IPS-11a (cell line): Measurements from ENCODE around the gene TRIM37.
"Not testable (repeated sequence)": the region's sequence is repeated elsewhere in the genome, so short reads cannot be mapped to it uniquely, and the experiment has no call there.

Source experiments
- H3K4me3 ChIP-seq: one replicate; pipeline ENCODE4 v1.5.1; 2013; ENCODE audit warnings: low read depth, low read length, control low read depth

TRIM37 gene

GRCh38 chr17:59110973-59111372, 4.3 kb upstream of the TRIM37 start:
- no peak overlapping the region for H3K4me3 ChIP-seq

DNA sequence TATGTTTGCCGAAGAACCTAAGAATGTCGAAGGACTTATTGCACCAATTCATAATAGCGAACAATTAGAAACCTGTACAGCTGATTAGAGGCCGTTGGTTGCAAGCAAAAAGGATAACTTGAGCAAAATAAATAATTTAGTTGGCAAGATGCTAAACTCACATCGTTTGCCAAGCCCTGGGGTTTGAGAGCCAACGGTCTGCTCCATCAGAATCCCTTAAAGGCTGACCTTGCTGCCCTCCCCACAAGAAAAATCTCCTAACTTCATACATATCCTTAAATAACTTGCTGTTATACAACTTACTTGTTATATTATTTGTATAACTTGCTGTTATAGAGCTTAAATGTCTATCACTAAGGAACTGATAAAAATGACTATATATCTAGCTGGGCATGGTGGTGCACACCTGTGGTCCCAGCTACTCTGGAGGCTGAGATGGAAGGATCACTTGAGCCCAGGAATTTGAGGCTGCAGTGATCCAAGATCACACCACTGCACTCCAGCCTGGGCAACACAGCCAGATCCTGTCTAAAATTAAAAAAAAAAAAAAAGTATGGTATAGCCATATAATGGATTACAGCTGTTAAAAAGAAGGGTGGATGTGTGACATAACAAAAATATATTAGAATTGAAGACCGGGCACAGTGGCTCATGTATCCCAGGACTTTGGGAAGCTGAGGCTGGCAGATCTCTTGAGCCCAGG, 1.9 kb upstream of the TRIM37 start:
- no peak overlapping the region for H3K4me3 ChIP-seq

DNA sequence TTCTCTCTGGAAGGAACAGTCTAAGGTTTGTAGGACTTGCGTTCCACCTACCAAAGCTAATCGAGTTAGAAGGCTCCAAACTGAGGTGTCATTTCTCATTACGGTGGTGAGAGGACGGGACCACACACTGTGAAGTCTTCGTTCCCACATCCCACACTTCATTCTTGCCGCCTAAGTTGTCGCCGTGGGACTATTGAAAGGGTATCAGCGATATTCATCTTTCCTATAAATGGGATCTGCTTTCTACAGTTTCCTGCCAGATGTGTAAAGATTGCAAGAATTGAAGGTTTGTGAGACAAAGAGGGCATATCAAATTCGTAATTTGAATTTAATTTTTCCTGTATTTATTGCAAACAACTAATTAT, 608 bp upstream of the TRIM37 start:
- H3K4me3 ChIP-seq: peak overlapping the region; percentile 52

- H3K4me3 ChIP-seq: peak overlapping the region; percentile 91
Measured at GRCh38 chr17:59105852-59106462, 723 bp downstream of the TRIM37 start.

- no peak overlapping the region for H3K4me3 ChIP-seq
Measured at GRCh38 chr17:59101178-59101577, 5.5 kb downstream of the TRIM37 start.

GRCh38 chr17:59097876-59098275, 8.8 kb downstream of the TRIM37 start:
- H3K4me3 ChIP-seq: no peak overlapping the region

DNA sequence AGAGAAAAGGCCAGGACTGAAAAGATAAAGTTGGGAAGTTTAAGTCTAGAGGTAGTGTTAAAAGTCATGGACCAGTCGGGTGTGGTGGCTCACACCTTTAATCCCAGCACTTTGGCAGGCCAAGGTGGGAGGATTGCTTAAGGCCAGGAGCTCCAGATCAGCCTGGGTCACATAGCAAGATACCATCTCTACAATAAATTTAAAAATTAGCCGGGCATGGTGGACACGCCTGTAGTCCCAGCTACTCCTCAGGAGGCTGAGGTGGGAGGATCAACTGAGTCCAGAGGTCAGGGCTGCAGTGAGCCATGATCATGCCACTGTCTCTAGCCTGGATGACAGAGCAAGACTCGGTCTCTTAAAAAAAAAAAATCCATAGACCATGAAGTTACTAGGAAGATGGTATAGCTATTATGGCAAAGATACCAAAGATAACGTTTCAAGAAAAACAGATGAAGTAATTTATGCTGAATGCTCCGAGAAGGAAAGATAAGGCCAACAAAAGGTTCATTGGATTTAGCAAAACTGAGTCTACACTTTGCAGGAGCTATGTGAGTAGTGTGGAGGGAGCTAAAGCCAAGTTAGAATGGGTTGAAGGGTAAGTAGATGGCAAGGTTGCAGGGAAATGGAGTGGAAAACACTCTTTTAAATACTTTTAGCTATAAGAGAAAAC, 11.7 kb downstream of the TRIM37 start:
- no peak overlapping the region for H3K4me3 ChIP-seq

DNA sequence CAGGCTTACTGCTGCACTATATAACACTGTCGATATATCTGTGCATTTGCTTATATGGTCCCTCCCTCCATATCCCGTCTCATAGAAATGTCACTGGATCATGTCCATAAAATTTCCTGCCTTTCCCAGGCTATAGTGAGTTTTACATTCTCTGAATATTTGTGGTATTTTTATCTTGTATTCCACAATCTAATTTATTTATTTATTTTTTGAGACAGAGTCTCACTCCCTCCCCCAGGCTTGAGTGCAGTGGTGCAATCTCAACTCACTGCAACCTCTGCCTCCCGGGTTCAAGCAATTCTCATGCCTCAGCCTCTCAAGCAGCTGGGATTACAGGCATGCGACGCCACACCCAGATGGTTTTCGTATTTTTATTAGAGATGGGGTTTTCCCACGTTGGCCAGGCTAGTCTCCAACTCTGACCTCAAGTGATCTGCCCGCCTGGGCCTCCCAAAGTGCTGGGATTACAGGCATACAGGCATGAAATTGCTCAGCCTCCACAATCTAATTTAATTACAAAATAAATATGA, 12.9 kb downstream of the TRIM37 start:
- no peak overlapping the region for H3K4me3 ChIP-seq

- H3K4me3 ChIP-seq: no peak overlapping the region
Measured at GRCh38 chr17:59093145-59093701, 13.5 kb downstream of the TRIM37 start.

DNA sequence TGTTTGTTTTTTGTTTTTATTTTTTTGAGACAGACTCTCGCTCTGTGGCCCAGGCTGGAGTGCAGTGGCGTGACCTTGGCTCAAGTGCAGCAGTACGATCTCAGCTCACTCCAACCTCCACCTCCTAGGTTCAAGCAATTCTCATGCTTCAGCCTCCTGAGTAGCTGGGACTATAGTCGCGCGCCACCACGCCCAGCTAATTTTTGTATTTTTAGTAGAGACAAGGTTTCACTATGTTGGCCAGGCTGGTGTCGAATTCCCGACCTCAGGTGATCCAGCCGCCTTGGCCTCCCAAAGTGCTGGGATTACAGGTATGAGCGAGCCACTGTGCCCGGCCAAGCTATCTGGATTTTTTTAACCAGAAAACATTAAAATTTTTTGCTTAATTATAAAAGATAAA, 16.1 kb downstream of the TRIM37 start:
- not testable (repeated sequence) for H3K4me3 ChIP-seq

GRCh38 chr17:59084154-59084553, 22.5 kb downstream of the TRIM37 start:
- no peak overlapping the region for H3K4me3 ChIP-seq

DNA sequence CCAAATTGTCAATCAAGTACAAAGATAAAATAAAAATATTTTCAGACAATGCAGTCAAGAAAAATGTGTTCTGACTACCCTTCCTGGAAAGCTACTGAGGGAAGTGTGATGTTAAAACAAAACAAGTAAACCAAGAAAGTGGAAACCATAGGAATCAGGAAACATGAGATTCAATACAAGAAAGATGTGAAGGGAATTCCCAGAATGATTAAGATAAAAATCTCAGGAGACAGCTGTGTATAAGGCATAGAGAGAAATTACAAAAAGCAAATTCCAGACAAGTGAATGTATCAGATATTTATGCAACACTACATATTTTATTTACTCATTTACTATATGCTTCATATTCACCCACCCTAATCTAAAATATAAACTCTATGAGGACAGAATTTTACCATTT, 32.2 kb downstream of the TRIM37 start:
- H3K4me3 ChIP-seq: no peak overlapping the region

- H3K4me3 ChIP-seq: no peak overlapping the region
Measured at GRCh38 chr17:59073972-59074371, 32.7 kb downstream of the TRIM37 start.

GRCh38 chr17:59069856-59070255, 36.8 kb downstream of the TRIM37 start:
- H3K4me3 ChIP-seq: no peak overlapping the region

- no peak overlapping the region for H3K4me3 ChIP-seq
Measured at GRCh38 chr17:59067756-59068155, 38.9 kb downstream of the TRIM37 start.

DNA sequence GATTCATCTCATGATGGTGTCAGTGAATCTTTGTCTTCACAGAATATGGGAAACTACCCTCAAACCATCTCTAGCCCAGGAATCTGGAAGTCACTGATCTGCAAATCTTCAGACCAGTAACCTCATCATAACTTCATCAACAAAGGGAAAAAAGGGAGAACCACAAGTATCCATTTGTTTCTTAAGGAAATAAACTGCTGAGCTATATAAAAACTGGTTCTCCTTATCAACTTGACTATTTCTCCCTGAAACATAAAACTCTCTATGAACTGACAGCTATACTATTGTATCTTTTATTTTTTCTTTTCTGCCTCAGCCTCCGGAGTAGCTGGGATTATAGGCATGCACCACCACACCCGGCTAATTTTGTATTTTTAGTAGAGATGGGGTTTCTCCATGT, 39.3 kb downstream of the TRIM37 start:
- no peak overlapping the region for H3K4me3 ChIP-seq

DNA sequence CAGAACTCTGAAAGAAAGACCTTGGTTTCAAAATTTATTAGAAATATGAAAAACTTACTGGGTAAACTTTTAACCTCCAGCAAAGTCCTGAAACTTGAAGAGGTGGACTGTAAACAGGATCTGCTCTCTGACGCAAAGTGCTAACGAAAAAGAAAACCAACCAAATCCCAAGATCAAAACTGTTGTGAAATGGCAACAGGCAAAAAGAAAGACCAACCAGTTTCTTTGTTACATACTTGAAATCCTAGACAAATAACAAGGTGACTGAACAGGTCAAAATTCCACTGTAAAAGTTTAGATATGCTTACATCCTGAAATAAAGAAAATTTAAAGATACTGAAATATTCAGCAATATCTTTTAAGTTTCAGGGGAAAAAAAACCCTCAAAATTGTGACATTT, 44.2 kb downstream of the TRIM37 start:
- no peak overlapping the region for H3K4me3 ChIP-seq

GRCh38 chr17:59056857-59057256, 49.8 kb downstream of the TRIM37 start:
- H3K4me3 ChIP-seq: no peak overlapping the region

- H3K4me3 ChIP-seq: no peak overlapping the region
Measured at GRCh38 chr17:59049798-59050197, 56.9 kb downstream of the TRIM37 start.

- no peak overlapping the region for H3K4me3 ChIP-seq
Measured at GRCh38 chr17:59047616-59048015, 59.1 kb downstream of the TRIM37 start.

DNA sequence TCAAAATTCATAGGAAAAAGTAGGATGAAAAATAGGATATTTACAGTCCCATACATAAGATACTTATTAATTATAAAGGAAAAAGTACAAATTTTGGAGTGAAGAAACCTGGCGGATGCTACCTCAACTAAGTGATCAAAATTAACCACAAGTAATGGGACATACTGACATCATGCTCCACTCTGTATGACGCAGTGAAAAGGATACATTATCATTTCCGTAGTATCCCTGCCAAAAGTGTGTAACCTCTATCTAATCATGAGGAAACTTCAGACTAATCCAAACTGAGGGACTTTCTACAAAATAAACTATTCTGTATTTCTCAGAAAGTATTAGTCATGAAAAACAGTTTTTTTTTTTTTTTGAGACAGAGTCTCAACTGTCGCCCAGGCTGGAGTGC, 60.5 kb downstream of the TRIM37 start:
- no peak overlapping the region for H3K4me3 ChIP-seq

DNA sequence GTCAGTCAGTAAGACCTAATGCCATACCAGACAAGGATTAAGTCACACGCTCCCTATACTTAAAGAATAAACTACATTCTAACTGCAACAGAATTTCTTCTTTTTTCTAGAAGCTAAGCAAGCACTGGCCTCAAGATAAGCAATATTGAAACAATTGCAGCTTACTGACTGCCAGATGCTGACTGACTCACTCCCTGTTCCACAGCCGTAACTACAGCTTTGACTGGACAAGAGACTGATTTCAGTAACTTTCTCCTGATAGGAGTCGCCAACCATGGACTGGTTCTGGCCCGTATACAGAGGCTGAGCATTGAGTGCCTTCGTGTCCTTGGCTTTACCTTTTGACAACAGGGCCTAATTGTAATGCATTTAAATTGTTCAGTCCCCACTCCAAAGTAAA, 67.9 kb downstream of the TRIM37 start:
- no peak overlapping the region for H3K4me3 ChIP-seq
